Adrenal gland (tissue), 5 donors: ENCODE measurements around the gene MATN1.

Source experiments
- POLR2A ChIP-seq, 2 donors: fragments of 450-650 bp; IDR thresholded peaks; one replicate each; pipeline ENCODE4 v1.6.1; 2017; ENCODE audit warnings: antibody characterized with exemption in 2 of 2, mild to moderate bottlenecking in 2 of 2, moderate library complexity in 1 of 2
- TF ChIP-seq, protein P1 (sequence below), 6 experiments: fragments of 450-650 bp in 4 of 6; fragments of 200-600 bp in 2 of 6; sonication (generic) in 1 of 6; IDR thresholded peaks; 1 replicate in 5 of 6; 2 replicates in 1 of 6; pipeline versions ENCODE4 v1.5.1 to v1.8.0; 2016 to 2021; ENCODE audit warnings: antibody characterized with exemption in 6 of 6, mild to moderate bottlenecking in 2 of 6, moderate library complexity in 1 of 6
- donor health status: DM: no; HTN: no; CAD: no.

DNA sequence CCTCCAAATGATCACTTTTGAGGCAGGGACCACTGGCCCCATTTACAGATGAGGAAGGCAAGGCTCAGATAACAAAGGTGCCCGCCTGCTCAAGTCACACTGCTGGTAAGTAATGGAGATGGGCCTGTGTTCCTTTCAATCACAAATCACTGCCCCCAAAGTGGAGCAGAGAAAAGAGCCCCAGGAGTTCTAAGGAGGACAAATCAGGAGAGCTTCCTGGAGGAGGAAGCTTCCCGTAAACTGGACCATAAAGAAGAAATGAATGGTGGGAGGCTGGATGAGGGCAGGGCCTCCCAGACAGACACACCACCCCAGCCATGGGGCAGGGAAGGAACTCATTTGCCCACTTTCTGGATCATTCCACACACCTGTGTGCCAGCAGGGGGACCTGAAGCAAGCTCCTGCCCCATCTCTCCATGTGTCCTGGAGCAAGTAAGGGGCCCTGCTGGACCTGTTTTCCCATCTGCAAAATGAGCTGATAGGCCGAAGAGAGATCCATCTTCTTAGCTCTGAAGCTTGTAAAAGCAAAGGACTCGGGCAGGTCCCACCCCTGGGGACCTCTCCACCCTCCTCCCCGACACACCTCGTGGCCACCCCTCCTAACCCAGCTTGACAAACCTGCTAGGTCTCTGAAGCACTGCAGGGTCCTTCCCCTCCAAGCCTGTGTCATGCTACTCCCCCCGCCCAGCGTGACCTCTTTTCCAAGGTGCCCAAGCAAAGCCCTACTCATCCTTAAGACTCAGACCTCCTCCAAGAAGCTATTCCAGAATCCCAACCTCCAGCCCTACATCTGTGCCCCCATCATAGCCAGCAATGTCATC lies 28.7 kb upstream of the MATN1 start:
- TF ChIP-seq, protein P1, sequence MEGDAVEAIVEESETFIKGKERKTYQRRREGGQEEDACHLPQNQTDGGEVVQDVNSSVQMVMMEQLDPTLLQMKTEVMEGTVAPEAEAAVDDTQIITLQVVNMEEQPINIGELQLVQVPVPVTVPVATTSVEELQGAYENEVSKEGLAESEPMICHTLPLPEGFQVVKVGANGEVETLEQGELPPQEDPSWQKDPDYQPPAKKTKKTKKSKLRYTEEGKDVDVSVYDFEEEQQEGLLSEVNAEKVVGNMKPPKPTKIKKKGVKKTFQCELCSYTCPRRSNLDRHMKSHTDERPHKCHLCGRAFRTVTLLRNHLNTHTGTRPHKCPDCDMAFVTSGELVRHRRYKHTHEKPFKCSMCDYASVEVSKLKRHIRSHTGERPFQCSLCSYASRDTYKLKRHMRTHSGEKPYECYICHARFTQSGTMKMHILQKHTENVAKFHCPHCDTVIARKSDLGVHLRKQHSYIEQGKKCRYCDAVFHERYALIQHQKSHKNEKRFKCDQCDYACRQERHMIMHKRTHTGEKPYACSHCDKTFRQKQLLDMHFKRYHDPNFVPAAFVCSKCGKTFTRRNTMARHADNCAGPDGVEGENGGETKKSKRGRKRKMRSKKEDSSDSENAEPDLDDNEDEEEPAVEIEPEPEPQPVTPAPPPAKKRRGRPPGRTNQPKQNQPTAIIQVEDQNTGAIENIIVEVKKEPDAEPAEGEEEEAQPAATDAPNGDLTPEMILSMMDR (IDR thresholded peaks at IDR 0.05) = no peak
- TF ChIP-seq POLR2A (IDR thresholded peaks at IDR 0.05) = no peak
